ENCODE measurements around the gene NEURL1.

NEURL1 gene

DNA sequence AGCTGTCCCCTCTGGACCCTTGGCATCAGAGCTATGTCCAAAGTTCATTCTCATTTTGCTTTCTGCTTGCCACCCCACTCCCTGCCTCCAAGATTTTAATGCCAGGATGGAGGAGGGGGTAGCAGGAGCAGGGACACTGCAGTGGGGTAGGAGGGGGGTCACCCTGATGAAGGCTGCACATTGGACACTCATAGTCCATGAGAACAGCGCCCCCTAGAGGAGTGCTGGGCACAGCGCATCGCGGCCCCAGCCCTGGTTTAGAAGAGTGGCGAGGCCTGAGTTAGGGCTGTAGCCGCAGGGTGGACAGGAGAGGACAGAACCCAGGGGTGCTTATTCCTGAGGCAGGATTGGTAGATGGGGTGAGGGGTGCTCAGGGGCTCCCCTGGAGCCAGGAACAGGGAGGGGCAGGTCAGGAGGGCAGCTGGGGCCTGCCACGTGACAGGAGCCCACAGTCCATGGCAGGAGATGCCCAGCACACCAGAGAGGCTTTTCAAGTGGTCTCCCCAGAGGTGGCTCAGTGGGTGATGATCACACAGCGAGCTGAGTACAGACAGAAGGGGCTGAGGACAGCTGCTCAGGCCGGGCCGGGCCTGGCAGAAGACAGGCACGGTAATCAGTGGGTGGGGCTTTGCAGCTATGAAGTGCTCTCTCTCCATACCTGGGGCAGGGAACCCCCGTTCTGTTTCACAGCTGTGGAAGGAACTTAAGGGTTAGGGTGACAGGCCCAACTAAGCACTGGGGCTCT lies 71.4 kb downstream of the NEURL1 start:
- TF ChIP-seq, protein P1, sequence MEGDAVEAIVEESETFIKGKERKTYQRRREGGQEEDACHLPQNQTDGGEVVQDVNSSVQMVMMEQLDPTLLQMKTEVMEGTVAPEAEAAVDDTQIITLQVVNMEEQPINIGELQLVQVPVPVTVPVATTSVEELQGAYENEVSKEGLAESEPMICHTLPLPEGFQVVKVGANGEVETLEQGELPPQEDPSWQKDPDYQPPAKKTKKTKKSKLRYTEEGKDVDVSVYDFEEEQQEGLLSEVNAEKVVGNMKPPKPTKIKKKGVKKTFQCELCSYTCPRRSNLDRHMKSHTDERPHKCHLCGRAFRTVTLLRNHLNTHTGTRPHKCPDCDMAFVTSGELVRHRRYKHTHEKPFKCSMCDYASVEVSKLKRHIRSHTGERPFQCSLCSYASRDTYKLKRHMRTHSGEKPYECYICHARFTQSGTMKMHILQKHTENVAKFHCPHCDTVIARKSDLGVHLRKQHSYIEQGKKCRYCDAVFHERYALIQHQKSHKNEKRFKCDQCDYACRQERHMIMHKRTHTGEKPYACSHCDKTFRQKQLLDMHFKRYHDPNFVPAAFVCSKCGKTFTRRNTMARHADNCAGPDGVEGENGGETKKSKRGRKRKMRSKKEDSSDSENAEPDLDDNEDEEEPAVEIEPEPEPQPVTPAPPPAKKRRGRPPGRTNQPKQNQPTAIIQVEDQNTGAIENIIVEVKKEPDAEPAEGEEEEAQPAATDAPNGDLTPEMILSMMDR (IDR thresholded peaks at IDR 0.05; ENCODE audit: borderline replicate concordance, insufficient read depth, low read depth, low read length), result peak; percentile 86
- H3K4me3 ChIP-seq (ENCODE audit: low read depth, low read length), result no peak overlapping the region

DNA sequence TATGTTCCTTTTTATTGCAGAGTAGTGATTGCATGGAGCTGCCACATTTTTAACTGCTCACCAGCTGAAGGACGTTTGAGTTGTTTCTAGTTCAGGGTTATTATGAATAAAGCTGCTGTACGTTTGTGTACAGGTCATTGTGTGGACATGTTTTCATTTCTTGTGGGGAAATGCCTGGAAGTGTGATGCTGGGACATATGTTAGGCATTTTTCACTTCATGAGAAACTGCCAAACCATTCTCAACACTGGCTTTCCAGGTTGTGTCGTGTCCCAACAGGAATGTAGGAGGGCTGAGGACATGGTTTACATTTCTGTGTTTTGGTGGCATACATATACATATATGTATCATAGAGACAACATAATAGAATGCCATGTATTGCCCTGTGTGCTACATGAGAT lies 73.0 kb downstream of the NEURL1 start:
- TF ChIP-seq, protein P1 (IDR thresholded peaks at IDR 0.05; ENCODE audit: borderline replicate concordance, insufficient read depth, low read depth, low read length), result no peak
- H3K4me3 ChIP-seq (ENCODE audit: low read depth, low read length), result no peak overlapping the region

- TF ChIP-seq, protein P1 (IDR thresholded peaks at IDR 0.05; ENCODE audit: borderline replicate concordance, insufficient read depth, low read depth, low read length), result no peak
- H3K4me3 ChIP-seq (ENCODE audit: low read depth, low read length), result no peak overlapping the region
These were observed 75.0 kb downstream of the NEURL1 start for GRCh38 chr10:103568505-103568904.

GRCh38 chr10:103569896-103570295 lies 76.4 kb downstream of the NEURL1 start:
- H3K4me3 ChIP-seq (ENCODE audit: low read depth, low read length), result no peak overlapping the region
- TF ChIP-seq, protein P1 (IDR thresholded peaks at IDR 0.05; ENCODE audit: borderline replicate concordance, insufficient read depth, low read depth, low read length), result no peak

GRCh38 chr10:103570844-103571655 lies 77.5 kb downstream of the NEURL1 start:
- TF ChIP-seq, protein P1 (IDR thresholded peaks at IDR 0.05; ENCODE audit: borderline replicate concordance, insufficient read depth, low read depth, low read length), result no peak
- H3K4me3 ChIP-seq (ENCODE audit: low read depth, low read length), result no peak overlapping the region

DNA sequence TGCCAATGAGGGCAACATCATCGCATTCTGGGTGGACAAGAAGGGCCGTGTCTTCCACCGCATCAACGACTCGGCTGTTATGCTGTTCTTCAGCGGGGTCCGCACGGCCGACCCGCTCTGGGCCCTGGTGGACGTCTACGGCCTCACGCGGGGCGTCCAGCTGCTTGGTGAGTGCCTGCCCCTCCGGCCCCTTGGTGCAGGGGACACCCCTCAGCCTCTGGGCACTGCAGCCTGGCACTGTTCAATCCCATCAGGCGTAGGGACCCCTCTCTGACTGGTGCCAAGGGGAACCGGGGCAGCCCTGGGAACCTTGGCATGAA lies 78.1 kb downstream of the NEURL1 start:
- TF ChIP-seq, protein P1 (IDR thresholded peaks at IDR 0.05; ENCODE audit: borderline replicate concordance, insufficient read depth, low read depth, low read length), result no peak
- H3K4me3 ChIP-seq (ENCODE audit: low read depth, low read length), result no peak overlapping the region
